Measurements from ENCODE around the gene CSNK2B. TPM values are rescaled to one million over a fixed set of nuclear protein-coding genes. Genes with fewer than 3 reads are reported as not detected.
"Not testable (repeated sequence)": the region's sequence is repeated elsewhere in the genome, so short reads cannot be mapped to it uniquely, and the experiment has no call there.

Gene CSNK2B
- total RNA-seq, 1 donor from 2014 or later, result 108 TPM

DNA sequence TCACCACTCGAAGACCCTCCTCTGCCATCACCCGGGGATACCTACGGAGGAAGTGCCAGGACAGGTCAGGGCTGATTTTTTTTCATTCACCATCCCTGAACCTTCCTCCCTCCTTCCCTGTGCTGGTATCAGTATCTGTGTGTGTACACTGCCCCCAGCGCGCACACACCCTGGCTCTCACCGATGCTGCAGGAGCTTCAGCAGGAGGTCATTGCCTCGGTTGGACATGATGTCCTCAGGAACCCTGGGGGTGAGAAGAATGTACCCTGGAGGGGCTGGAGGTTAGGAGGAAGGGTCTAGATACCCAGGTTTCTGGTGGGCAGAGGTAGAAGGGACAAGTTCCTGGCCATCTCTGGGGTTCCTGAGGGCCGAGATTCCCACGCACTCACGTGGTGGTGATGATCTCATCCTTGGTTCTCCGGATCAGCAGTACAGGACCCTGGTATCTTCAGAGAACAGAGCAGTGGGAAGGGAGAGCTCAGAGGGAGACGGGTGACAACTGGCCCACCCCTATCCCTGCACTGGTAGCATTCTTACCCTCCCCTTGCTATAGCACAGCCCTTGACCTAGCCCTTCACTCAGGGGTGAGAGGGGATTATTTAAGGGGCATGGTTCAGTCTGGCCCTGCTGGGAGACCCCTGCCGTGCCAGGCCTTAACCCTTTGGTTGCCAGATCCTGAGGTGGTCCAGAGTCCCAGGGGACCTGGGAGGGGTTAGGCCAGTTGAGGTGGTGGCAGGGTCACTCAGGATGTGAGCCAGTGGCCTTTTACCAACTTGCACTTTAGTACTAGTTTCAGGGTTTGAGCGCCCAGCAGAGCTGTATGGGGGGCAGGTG, 22.2 kb downstream of the CSNK2B start:
- DNase-seq (ENCODE audit: low spot score), result no peak

DNA sequence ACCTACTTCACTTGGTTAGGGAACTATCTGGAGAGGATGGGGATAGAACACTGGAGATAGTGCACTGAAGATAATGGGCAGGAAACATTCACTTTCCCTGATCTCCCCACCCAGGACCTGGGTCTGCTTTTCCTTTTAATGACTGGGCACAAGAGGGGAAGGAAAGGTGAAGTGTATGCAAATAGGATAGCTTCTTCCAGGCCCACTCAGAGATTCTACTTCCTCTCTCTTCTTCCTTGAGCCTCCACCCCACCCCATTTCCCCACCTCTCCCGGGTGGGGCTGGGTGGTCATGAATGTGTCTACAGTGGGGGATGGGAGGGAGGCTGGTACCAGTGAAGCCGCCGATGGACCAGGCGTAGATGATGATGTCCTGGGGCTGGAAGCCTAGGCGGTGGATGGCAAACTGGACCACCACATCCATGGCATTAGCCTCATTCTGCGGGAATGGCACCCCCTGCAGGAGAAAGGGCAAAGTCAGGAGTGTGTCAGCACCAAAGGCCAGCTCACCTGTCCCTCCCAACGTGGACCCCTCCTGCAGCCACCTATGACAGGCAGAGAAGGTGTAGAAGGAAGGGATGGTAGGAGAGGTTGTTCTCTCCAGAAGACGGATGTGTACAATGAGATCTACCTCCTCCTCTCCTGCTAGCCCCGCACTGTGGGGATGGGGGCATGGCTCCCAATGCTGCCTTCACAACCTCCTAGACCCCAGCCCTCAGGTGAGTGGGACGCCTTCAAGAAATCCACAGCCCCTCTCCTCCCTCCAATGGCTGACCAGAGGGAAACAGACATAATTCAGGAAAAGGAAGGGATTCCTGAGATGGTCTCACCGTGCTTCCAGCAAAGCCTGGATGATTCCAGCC, 23.6 kb downstream of the CSNK2B start:
- no peak for DNase-seq (ENCODE audit: low spot score)

DNA sequence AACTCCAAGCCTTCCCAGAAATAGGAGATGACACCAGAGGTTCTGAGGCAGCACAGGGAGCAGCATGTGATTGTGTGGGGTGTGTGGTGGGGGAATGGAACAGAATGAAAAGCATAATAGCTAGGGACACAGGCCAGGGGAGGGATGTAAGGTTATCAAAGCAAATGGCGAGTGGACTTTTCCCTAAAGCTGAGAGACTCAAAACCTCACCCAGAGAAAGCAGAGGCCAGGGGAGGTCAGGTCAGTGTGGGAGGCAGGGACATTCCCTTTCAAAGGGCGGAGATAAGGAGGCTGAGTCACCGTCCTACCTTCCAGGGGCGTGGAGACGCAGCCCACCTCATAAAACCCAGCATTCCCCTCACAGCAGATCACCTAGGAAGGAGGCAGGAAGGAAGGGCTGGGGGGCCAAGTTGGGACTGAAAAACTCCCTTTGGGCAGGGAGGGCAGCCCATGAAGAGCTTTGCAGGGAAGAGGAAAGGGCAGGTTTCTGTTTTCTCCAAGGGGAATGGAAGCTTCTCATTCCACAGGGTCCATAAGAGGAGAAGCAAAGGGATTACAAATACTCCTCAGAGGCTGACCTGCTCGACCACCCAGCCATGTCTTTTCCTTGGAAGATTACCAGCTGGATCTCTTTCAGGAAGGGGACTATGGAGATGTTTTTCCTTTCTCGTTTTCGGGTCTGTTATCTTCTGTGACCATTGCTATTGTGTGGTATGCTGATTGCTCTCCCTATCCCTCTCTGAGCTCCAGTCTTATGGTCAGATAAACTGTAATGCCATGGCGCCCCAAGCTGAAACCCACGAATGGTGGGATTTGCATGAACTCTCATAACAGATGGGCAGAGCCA, 24.6 kb downstream of the CSNK2B start:
- DNase-seq (ENCODE audit: low spot score), result peak; percentile 36

DNA sequence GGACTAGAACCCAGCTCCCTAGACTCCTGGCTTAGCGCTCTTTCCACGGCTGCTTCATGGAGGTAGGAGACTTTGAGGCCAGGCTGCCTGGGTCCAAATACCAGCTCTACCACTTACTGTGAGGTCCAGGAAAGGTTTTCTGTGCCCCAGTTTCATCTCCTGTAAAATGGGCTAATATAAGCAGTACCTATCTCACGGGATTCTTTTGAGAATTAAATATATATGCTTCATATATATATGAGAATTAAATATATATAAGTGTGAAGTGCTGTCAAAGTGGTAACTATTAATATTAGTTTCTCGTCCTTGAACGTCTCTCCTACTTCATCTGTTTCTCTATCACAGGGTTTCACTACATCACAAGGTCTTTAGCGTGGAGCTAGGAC, 25.2 kb downstream of the CSNK2B start:
- no peak for DNase-seq (ENCODE audit: low spot score)

DNA sequence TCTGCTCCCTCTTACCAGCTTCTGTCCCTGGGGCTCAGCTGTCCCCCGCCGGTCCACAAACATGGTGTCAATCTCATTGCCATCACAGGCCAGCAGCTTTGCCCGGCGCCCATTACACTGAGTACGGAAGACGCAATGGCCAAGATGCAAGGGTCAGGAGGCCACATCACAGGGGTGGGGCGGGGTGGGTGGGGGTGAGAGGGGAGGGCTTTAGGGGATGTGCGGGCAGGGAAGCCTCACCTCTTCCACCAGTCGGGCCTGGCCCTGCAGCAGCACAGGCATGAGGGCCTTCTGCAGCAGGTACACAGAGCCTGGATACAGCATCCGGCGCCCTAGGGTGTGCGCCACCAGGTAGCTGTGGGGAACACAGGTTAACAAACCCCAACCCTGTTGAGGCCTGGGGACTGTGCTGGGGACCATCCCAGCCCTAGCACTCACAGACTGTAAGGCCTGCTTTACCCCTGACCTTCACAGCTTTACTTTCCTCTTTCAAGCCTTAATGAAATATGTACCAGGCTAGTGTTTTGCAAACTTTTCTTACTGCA, 25.8 kb downstream of the CSNK2B start:
- DNase-seq (ENCODE audit: low spot score), result no peak

DNA sequence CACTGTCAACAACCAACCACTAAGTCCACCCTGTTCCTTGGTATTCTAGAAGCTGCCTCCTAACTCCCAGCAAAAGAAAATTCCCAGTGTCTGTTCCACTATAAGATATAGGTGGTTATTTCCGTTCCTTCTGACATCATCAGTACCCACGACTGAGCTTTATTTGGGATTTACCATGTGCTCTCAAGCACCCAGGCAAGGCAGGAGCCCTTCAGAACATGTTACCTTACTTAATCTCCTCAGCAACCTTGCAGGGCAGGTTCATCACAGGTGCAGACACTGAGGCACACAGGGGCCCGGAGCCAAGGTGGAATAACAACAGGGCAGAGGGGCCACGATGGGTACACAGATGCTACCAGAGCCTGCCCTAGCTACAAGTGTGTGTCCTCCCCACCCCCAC, 26.5 kb downstream of the CSNK2B start:
- no peak for DNase-seq (ENCODE audit: low spot score)

DNA sequence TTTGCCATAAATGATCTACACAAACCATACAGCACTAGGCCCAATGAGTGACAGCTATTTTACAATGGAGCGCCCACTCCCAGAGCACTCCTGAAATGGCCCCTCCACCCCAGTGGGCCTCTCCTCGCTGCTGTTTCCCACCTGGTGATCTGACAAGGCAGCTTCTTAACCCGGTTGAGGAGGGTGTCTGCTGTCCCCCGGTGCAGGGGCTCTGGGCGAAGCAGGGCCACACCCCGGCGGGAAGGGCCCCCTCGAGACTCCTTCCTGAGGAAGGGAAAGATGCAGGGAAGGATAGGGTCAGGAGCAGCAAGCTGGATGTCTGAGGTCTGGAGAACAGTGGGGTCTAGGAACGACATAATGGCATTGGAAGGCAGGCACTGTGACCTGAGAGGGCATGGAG, 27.0 kb downstream of the CSNK2B start:
- DNase-seq (ENCODE audit: low spot score), result no peak

DNA sequence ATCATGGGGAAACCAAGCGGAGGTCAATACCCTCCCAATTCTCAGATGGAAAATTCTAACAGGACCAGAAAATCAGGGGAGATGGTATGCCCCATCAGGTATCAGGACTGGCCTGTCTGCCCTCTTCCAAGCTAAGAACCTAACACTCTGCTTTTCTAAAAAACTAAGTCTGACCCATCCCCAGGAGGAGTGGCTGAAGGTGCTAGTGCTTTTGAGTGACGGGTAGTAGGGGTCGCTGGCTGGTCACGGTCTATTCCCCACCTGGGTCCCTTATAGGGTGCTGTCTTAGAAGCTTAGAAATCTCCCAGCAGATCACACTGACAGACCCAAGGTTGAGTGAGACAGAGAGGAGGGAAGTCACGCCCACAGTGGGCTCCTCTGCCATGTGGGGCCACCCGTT, 27.7 kb downstream of the CSNK2B start:
- DNase-seq (ENCODE audit: low spot score), result no peak

DNA sequence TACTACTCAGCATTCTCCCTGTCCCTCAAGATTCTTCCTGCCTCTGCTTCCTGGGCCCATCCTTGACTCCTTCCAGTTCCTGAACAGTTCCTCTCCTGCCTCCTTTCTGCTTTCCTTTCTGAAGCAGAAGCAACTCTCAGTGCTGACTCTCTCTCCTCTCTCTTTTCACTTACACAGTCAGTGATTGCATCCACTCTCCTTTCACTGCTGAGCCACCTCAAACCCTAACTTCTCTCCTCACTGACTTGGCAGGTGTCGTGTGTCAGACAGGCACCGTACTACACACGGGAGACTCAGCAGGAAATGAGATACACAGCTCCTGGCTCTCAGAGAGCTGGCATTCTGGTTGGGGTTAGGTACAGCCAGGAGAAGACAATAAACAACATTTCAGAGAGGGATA, 31.7 kb downstream of the CSNK2B start:
- DNase-seq (ENCODE audit: low spot score), result no peak

DNA sequence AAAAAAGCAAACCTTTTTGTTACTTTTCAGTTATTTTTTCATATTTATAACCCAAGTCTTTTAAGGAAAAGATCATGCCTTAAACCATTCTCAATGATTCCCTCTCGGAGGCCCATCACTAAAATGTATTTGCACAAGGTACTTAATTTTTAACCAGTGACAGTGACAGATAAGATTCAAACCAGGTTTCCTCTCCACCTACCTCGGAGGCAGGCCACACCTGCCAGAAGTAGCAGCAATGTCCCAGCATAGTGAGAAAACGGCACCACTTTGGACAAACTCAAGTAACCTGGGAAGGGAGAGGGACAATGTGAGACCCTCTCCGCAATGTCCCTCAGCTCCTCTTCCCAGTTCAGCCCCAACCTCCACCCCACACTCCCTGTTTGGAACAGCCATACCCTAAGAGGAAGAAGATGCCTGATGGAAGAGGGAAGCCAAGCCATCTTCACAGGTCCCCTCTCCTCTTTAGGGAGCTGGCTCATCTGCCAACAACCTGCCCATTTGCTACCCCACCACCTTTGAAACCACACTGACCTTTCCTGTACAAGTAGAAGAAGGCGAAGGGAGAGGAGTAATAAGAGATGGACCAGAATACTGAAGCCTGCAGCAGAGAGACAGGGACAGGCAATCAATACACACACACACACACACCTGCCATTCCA, 35.0 kb downstream of the CSNK2B start:
- DNase-seq (ENCODE audit: low spot score), result no peak

DNA sequence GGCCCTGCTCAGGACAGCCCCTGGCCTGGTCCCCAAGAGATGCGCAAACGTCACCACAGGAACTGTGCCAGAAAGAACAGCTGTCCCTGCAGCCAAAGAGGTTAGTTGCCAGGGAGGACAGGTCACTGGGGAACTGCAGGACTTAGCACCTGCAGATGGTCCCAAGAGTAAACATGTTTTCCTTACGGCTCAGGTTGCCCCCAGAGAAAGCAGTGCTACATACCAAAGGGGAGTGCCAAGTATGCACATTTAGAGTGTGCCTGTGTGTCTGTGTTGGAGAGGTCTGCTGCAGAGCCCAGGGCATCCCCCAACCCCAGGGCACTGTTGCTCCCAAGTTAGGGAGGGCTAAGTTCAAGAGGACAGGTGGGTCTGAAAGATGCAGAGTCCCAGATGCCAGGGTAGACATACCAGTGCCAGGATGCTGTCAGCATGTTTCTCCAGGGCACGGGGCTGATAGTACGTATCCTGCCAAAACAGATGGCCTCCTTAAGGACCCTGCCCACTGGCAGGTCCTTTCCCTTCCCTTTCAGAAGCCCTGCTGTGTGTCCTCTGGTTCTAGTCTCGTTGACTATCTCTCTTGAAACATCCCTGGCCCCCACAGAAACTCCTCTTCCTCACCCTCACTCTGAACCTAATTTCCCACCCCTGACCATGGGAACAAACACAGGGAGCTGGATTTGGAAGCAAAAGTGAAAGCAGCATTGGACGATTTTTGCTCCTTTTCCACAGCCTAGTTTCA, 36.0 kb downstream of the CSNK2B start:
- no peak for DNase-seq (ENCODE audit: low spot score)

DNA sequence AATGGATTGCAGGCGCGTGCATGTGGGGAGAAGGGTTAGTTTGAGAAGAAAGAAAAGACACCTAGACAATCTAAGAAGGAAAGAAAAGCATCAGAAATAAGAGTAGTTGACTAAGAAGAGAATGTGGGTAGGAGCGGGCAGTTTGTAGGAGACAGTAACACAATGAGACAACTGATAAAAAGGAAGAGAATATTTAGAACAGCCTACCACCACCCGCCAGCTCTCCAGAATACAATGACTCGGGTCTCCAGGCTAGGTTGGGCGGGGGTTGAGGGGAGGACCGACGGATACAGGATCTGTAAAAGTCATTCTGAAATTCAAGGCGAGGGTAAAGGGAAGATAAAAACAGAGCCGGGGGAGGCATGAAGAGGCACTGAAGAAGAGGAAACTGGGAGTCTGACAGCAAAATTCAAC, 36.5 kb downstream of the CSNK2B start:
- no peak for DNase-seq (ENCODE audit: low spot score)

DNA sequence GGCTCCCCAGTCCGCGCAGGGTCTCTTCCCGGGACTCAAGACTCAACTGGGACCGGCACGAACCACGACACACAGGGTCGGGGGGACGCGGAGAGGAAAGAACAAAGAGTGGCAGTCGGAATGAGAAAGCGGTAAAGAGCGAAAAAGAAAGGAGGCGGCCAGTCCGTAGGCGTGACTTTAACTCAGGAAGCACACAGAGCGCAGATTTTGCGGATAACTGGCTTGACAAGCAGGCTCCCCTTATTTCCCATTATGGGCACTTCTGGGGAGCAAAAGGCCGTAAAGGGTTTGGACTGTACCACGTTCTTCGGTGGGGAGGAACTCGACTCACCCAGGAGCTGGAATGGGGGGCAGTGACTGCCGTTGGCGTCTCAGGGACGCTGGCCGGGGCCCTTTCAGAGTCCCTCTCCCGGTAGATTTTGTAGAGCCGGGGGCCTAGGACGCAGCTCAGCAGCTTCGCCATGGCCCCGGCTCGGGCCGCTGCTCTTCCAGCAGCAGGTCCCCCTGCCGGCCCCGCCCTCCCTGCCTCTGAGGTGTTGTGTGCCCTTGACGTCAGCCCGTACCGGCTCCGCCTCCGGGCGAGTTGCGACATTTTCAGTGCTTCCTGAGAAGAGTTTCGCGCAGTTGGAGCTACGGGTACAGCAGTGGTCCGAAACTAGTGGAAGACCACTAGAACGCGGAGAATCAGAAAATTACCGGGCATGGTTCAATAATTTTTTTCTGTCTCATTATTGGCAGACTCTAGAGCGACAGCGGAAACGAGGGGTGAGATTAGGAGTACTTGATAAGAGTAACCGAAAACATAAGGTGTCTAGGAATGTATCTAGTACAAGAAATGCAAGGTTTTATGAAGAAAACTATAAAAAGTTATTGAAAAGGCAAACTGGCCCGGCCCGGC, 37.2 kb downstream of the CSNK2B start, which contains the start of gene ABHD16A:
ABHD16A (minus strand) TSS at position 506 of the 898 bp plus-strand sequence; CDS start at position 463, 43 bp downstream.
- DNase-seq (ENCODE audit: low spot score), result peak; percentile 99

DNA sequence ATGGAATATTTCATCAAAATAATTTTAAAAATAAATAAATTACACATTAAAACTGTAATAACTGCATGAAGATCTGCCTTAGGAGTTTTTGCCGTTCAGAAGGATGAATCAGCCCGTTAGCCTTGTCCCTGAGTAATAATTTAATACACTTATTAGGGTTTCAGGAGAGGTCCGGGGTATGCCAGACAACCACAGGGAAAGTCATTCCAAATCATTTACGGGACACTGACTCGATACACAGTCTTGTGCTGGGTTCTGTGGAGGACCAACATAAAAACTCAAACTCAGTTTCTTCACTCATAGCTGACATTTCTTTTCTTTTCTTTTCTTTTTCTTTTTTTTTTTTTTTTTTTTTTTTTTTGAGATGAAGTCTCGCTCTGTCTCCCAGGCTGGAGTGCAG, 40.1 kb downstream of the CSNK2B start:
- DNase-seq (ENCODE audit: low spot score), result no peak

DNA sequence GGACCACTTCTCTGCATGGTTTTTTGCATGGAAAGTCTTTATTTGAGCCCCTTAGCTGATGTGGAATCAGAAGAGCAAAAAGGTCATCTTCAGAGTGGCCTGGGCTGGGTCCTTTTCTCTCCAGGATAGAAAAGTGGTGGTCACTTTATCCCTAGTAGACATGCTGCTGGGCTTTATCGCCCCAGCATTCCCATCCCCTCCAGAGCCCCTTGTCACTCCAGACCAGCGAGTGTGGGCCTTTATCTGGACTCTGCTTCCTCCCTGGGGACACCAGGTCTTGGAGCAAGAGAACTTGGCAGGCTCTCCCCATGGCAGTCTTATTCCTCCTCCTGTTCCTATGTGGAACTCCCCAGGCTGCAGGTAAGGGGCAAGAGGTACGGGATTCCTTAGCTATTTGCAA, 40.7 kb downstream of the CSNK2B start, which contains the start of gene LY6G6F:
LY6G6F (plus strand) TSS at position 268 of the 400 bp plus-strand sequence; CDS start at position 309, 41 bp downstream.
- no peak for DNase-seq (ENCODE audit: low spot score)

DNA sequence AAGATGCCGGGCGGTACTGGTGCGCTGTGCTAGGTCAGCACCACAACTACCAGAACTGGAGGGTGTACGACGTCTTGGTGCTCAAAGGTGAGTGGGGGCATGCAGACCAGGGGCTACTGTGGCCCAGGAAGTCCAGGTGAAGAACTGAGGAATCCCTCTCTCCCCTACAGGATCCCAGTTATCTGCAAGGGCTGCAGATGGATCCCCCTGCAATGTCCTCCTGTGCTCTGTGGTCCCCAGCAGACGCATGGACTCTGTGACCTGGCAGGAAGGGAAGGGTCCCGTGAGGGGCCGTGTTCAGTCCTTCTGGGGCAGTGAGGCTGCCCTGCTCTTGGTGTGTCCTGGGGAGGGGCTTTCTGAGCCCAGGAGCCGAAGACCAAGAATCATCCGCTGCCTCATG, 41.8 kb downstream of the CSNK2B start:
- no peak for DNase-seq (ENCODE audit: low spot score)

DNA sequence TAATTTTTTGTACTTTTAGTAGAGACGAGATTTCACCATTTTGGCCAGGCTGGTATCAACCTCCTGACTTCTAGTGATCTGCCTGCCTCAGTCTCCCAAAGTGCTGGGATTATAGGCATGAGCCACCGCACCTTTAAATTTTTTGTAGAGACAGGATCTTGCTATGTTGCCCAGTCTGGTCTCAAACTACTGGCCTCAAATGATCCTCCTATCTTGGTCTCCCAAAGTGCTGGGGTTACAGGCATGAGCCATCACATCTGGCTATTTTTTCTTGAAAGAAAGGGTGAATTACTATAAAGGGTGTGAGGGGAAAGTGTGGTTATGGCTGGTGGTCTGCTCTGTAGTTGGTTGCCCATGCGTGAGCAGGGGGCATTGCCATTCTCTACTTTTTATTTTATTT, 42.3 kb downstream of the CSNK2B start:
- no peak for DNase-seq (ENCODE audit: low spot score)

DNA sequence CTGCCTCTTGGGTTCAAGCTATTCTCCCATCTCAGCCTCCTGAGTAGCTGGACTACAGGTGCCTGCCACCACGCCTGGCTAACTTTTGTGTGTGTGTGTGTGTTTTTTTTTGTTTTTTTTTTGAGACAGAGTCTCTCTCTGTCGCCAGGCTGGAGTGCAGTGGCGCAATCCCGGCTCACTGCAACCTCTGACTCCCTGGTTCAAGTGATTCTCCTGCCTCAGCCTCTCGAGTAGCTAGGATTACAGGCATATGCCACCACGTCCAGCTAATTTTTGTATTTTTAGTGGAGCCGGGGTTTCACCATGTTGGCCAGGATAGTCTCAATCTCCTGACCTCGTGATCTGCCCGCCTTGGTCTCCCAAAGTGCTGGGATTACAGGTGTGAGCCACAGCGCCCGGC, 43.3 kb downstream of the CSNK2B start:
- DNase-seq (ENCODE audit: low spot score), result not testable (repeated sequence)
